Activated CD8-positive, alpha-beta memory T cell treated with anti-CD3 and anti-CD28 coated beads for 36 hours (primary cell): ENCODE results near the gene ANKRD65. TPM values are rescaled to one million over a fixed set of nuclear protein-coding genes. Genes with fewer than 3 reads are reported as not detected.
"Not testable (repeated sequence)": the region's sequence is repeated elsewhere in the genome, so short reads cannot be mapped to it uniquely, and the experiment has no call there.

Experiments
- CTCF ChIA-PET: fragments of 350-600 bp; sonication (Branson Sonifier 250); formaldehyde crosslinking; loops from one replicate; lab custom pipeline; 2021; ENCODE audit warnings: antibody characterized with exemption; lab: Charles Lee
- POLR2A ChIA-PET: fragments of 350-600 bp; sonication (Branson Sonifier 250); formaldehyde crosslinking; loops from one replicate; lab custom pipeline; 2021; ENCODE audit warnings: antibody characterized with exemption; lab: Charles Lee
- total RNA-seq, 2 experiments: library from RNA; stranded (reverse); gene quantifications; one replicate each; pipeline ENCODE4 v1.2.3, GENCODE V29; 2021

The ANKRD65 gene
- total RNA-seq, 2 experiments from 2014 or later, result not detected

DNA sequence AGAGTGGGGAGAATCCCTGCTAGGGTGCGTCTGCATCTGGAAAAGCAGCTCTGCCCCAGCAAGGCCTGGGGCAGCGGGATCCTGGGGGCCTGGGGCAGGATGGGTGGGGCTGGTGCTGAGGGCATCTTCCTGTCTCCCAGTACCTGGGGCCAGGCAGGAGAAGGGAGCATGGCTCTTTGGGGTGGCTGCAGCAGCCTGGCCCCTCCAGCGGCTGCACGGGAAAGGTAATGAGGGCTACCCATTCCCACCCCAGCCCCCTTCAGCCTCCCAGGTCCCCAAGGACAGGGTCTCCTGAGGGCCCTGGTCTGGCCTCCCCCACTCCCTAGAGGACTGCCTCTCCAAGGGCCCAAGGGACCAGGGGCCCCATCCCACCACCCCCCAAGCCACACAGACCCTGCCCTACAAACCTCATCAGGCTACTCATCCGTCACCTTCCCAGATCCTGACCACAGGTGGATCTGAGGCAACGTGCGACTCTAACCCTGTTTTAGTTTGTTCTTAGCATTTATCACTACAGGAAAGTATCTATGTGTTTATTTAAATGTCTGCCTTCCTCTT is 910 bp upstream of the ANKRD65 start:
- ChIA-PET CTCF (no interaction called here), POLR2A (no interaction called here)

DNA sequence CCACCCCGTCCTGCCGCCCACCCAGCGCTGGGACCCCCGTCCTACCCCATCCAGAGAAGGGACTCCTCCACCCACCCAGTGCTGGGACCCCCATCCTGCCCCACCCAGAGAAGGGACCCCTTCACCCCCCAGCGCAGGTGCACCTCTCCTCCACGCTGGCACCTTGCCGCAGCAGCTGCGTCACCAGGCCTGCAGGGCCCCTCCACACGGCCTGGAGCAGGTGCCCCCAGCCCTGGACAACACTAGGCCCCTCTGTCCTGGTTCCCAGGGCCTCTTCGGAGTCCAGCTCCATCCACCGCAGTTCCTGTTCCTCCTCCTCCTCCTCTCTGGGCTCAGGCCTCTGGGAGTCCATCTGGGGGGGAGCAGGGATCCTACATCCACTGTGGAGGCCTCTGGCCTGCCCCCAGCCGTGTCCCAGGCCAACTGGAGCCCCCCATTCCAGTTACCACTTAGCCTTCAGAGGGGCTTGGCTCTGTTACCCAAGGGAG is 378 bp downstream of the ANKRD65 start:
- ChIA-PET CTCF (no interaction called here), POLR2A (no interaction called here)

DNA sequence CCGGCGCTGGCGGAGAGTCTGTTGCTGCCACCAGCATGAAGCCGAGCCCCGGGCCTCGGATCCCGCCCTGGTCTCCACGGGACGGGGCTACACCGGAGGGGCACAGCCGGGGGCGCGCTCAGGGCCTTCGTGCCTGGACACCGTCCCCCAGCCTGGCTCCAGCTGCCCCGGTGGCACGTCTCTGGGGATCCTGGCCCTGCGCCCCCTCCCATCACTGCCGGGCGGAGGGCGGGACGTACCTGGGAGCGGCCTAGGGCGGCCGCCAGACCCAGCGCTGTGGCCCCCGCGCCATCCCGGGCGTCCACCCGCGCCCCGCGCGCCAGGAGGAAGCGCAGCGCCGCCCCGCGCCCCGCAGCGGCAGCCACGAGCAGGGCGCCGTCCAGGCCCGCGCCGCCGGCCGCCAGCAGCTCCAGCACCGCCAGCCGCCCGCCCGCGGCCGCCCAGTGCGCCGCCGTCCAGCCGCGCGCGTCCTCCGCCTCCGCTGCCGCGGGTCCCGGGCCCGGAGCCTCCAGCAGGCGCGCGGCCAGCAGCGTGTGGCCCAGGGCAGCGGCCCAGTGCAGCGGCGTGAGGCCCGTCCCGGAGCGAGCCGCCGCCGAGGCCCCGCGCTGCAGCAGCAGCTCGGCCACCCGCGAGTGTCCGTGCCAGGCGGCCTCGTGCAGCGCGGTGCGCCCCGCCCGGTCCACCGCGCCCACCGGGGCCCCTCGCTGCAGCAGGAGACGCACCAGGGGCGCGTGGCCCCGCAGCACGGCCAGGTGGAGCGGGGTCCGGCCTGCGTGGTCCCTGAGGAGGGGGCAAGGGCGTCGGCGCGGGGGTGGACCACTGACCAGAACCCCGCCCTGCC is 1.0 kb downstream of the ANKRD65 start:
- CTCF ChIA-PET, result no interaction called here
- POLR2A ChIA-PET, result no interaction called here

DNA sequence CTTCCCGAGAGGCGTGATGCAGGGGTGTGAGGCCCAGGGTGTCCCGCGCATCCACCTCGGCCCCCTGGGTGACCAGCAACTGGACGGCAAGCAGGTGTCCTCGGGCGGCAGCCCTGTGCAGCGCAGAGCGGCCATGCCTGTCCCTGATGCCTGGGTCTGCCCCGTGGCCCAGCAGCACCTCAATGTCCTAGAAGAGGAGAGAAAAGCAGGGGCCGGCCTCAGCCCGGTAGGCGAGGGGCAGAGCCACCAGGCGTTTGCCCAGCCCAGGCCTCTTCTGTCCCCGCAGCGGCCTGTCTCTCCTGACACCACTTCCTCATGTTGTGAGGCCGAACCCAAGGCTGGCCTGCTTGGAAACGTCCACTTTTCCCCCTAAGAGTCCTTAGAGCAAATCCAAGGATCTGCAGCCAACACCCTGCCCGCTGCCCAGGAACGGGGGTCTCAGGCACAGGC is 1.7 kb downstream of the ANKRD65 start:
- POLR2A ChIA-PET, result no interaction called here
- CTCF ChIA-PET, result no interaction called here

DNA sequence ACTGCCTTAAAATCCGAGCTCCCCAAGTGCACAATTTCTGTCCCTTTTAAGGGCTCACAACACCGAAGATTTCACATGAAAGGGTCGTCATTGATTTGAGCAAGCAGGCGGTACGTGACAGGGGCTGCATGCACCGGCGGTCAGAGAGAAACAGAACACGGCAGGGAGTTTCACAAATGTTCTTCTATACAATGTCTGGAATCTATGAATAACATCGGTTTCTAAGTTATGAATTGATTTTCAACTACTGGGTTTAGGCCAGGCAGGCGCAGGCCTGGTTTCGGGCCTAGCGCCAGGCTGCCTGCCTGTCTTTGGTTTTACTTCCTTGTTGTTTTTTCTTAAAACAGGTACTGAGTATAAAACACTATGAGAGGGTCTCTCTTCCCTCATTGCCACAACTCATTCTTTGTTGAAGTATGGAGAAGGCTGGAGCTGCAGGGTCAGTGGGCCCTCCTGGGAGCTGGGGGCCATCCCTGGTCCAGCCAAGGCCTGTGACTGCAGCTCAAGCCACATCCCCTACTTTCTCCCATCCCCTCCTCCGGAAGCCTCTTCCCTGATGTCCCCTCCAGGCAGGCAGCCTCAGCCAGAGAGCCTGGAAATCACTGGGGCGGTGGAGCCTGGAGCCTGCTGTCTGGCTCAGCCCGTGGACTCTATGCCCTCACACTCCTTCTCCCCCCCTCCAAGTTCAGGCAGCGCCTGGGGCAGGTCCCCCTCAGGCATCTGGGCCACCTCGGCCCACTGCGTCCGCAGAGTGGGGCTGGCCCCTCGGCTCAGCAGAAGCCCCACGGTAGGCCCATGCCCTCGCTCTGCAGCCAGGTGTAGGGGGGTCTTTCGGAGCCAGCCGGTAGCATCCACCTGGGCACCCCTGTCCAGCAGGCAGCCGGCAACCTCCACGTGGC is 2.4 kb downstream of the ANKRD65 start:
- CTCF ChIA-PET, result no interaction called here

DNA sequence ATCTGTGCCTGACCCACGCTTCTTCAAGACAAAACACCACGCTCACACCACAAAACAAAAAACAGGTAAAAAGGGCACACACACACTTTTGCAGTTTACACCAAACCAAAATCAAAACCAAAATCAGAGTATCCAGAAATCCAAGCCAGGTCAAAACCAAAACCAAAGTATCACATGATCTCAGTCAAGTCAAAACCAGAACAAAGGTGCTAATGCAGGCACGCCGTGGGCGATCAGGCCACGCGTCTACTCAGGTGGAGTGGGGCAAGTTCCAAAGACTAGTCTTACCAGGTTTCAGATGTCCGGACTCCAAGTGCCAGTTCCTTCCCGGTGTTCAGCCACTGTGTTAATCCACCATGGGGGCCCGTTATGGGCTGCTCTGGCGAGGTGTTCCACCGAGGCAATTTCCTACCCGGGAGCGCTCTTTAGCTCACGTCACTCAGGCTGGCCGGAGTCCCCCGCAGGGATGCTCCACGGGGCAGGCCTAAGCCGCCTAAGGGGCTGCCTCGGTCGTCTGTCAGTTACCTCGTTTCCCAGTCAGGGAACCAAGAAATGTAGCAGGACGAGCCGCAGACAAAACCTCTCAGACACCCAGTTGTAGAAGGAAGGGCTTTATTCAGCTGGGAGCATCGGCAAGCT is 3.1 kb downstream of the ANKRD65 start:
- POLR2A ChIA-PET, CTCF ChIA-PET: not testable (repeated sequence)

More for the DNA sequence above, 2.4 kb downstream of the ANKRD65 start:
- POLR2A ChIA-PET, result no interaction called here

DNA sequence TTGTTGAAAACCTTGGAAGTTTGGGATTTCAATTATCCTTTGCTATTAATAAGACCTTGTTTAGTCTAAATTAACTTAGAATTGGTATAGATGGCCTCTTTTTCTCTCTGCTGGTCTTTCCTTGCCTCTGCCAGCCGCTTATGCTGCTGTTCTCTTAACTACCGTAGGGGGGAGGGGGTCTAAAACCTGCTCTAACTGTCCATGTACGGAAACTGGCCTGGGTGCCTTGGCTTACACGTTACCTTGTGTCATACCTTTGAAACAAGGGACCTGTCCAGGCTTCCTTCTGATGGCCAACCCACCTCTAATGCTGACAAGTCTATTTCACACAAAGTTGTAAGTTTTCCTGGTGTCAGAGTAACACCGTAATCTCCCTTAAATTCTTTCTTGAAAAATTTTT is 3.7 kb downstream of the ANKRD65 start:
- CTCF ChIA-PET, POLR2A ChIA-PET: not testable (repeated sequence)

DNA sequence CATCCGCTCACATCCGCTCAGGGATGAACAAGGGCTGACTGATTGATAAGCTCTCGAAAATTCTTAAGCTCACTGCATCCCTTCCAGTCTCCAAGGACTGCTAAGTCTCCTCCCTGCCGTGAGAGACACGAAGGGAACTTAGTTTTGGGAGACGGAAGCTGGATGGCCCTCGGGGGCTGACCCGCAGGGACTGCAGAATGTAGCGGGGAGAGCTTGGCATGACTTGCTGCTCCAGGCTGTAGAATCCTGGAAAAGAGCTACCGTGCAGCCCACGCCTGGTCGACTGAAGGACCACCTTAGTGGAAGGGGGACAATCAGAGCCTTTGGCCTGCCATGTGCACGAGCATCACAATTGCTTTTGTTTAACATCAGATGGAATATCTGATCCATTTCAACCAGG is 5.3 kb downstream of the ANKRD65 start:
- POLR2A ChIA-PET, result no interaction called here
- CTCF ChIA-PET, result interaction anchor here (1.4 kb wide), 1 partner anchor 25 kb away, joined by 5 read pairs; no protein-coding TSS in a partner anchor

DNA sequence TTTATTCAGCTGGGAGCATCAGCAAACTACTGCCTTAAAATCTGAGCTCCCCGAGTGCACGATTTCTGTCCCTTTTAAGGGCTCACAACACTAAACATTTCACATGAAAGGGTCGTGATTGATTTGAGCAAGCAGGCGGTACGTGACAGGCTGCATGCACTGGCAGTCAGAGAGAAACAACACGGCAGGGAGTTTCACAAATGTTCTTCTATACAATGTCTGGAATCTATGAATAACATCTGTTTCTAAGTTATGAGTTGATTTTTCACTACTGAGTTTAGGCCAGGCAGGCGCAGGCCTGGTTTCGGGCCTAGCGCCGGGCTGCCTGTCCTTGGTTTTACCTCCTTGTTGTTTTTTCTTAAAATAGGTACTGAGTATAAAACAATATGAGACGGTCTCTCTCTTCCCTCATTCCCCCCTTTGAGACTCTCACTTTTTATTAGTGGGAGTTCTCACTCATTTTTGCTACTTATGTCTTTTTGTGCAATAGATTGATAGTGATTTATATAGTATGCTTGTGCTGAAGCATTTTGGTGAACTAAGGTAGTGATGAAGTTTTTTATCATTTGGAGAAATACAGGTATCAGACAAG is 8.7 kb downstream of the ANKRD65 start:
- CTCF ChIA-PET, POLR2A ChIA-PET: not testable (repeated sequence)

DNA sequence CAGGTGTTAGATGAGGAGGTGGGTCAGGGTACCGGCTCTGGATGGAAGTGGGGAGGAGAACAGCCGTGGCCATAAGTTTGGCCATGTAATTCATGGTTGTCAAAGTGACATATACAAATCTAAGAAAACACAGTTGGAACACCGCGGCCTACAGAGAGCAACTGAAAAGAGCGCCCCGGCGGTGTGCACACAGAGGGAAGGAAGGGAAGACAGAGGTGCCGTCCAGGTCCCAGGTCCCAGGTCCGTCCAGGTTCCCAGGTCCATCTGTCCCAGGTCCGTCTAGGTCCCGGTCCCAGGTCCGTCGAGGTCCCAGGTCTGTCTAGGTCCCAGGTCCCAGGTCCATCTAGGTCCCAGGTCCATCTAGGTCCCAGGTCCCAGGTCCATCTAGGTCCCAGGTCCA is 9.4 kb downstream of the ANKRD65 start:
- POLR2A ChIA-PET, result no interaction called here
- CTCF ChIA-PET, result no interaction called here

DNA sequence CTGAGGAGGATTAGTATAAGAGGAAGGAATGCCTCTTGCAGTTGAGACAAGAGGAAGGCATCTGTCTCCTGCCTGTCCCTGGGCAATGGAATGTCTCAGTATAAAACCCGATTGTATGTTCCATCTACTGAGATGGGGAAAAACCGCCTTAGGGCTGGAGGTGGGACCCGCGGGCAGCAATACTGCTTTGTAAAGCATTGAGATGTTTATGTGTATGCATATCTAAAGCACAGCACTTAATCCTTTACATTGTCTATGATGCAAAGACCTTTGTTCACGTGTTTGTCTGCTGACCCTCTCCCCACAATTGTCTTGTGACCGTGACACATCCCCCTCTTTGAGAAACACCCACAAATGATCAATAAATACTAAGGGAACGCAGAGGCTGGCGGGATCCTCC is 10.8 kb downstream of the ANKRD65 start:
- CTCF ChIA-PET, POLR2A ChIA-PET: not testable (repeated sequence)

DNA sequence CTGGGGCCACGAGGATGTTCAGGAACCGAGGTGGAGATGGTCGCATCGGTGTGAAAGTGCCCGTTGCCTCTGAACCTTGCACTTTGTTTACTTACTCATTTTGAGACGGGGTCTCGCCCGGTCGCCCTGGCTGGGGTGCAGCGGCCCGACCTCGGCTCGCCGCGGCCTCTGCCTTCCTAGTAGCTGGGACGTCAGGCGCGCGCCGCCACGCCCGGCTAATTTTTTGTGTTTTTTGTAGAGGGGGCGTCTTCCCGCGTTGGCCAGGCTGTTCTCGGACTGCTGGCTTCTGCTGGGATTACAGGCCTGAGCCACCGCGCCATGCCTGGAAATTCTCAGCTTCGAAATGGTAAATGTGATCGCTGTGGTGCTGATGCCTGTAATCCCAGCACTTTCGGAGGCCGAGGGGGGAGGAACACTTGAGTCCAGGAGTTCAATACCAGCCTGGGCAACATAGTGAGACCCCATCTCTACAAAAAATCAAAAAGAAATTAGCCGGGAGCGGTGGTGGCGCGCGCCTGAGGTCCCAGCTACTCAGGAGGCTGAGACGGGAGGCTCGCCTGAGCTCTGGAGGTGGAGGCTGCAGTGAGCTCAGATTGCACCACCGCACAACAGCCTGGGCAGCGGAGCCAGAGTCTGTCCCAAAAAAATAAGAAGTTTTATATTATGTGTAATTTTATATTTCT is 13.3 kb downstream of the ANKRD65 start:
- ChIA-PET CTCF (interaction anchor here (1.0 to 2.3 kb wide), 4 partner anchors 9 to 33 kb away, joined by 3 to 7 read pairs (median 5); partner anchors contain the start of genes AURKAIP1 and CCNL2), POLR2A (interaction anchor here (1.9 to 2.3 kb wide), 2 partner anchors 9 to 33 kb away, joined by 11 to 16 read pairs; partner anchors contain the start of genes AURKAIP1 and CCNL2)

DNA sequence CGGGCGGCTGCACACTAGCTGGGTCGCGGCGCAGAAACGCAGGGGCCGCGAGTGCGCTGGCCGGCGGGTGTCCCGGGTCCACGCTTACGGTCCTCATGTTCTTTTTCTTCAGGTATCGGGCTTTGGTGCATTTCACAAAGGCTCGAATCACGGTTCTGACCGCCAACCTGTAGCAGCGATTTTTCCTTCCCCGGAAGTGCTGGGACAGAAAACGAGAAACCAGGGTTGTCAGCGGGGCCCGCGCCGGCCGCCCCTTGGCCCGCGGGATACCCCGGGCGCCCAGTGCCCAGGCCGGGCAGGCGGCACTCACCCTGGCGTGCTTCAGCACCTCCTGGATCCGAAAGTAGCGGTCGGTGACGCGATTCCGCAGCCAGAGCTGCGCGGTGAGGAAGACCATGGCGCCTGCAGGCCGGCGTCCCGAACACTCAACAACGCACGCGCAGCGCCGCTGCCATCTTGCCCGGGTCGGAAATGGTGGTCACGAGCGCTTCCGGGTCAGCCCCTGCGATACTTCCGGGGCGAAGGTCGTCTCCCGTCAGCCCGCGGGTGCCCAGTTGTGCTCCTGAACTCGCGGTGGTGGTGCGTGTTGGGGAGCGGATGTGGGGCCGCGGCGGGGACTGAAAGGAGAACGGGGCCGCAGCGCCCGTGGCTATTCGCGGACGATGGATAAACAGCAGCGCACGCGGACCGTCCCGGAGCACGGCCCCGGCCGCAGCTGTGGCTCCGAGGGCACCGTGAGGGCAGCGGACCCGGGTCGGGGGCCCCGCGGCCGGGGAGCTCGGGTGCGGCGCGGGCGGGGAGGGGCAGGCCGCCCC is 14.0 kb downstream of the ANKRD65 start, which contains the start of gene MRPL20:
Gene MRPL20 (minus strand): TSS at position 473 of the 815 bp plus-strand sequence. CDS start 76 bp downstream, at position 397.
- CTCF ChIA-PET, result interaction anchor here (0.8 to 2.3 kb wide), 6 partner anchors 8 to 34 kb away, joined by 3 to 7 read pairs (median 4); partner anchors contain the start of genes AURKAIP1 and CCNL2
- POLR2A ChIA-PET, result interaction anchor here (1.9 to 2.3 kb wide), 2 partner anchors 8 to 32 kb away, joined by 11 to 16 read pairs; partner anchors contain the start of genes AURKAIP1 and CCNL2

DNA sequence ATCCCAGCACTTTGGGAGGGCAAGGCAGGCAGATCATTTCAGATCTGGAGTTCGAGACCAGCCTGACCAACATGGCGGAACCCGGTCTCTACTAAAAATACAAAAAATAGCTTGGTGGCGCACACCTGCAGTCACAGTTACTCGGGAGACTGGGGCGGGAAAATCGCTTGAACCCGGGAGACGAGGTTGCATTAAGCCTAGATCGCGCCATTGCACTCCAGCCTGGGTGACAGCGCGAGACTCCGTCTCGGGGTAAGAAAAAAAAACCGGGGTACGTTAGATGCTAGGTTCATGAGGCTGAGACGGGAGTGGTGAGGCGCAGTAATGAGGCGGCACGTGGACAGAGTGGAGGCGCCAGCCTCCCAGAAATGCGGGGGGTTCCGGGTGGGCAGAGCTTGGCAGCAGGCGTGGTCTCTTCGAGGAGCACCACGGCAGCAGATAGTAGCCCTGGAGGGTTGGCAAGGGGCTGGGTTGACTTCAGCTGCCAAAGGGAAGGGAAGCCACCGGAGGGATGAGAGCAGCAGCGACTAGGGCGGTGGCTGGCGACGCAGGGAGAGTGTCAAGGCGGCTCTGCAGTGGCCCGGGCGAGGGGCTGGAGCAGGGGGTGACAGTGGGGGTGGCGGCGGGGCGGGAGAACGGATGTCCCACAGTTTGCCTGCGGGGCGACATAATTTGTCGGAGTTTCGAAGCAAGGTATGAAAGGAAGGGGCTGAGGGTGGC is 14.8 kb downstream of the ANKRD65 start:
- ChIA-PET POLR2A (interaction anchor here (1.9 to 2.3 kb wide), 2 partner anchors 7 to 31 kb away, joined by 11 to 16 read pairs; partner anchors contain the start of genes AURKAIP1 and CCNL2), CTCF (interaction anchor here (0.8 to 2.3 kb wide), 5 partner anchors 8 to 98 kb away, joined by 3 to 7 read pairs (median 4); partner anchors contain the start of genes AURKAIP1 and CCNL2)

DNA sequence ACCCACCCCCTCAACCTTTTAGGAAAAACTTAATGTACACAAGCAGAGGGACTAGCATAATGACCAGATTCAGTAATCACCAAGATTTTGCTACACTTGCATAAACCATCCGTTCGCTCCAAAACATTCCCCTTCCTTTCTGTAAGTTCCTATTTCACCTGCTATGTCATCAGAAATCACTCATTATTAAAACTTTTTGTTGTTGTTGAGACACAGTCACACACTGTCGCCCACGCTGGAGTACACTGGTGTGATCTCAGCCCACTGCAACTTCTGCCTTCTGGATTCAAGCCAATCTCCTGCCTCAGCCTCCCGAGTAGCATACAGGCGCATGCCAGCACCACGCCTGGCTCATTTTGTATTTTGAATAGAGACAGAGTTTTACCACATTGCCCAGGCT is 17.4 kb downstream of the ANKRD65 start:
- ChIA-PET POLR2A (no interaction called here), CTCF (no interaction called here)

DNA sequence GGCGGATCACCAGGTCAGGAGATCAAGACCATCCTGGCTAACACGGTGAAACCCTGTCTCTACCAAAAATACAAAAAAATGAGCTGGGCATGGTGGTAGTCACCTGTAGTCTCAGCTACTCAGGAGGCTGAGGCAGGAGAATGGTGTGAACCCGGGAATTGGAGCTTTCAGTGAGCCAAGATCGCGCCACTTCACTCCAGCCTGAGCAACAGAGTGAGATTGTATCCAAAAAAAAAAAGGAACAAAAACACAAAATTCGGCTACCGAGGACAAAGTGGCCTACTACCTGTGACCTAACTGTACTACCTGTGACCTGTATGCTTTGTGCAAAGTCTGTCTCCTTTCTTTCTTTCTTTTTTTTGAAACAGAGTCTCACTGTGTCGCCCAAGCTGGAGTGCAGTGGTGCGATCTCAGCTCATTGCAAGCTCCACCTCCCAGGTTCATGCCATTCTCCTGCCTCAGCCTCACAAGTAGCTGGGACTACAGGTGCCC is 18.1 kb downstream of the ANKRD65 start:
- ChIA-PET POLR2A (interaction anchor here (0.6 to 1.2 kb wide), 4 partner anchors 28 to 456 kb away, joined by 3 to 4 read pairs (median 3); partner anchors contain the start of gene AURKAIP1), CTCF (interaction anchor here (0.9 kb wide), 1 partner anchor 31 kb away, joined by 3 read pairs; no protein-coding TSS in a partner anchor)
